HG02870 (cell line): Measurements from ENCODE around the gene TMEM79.
"Not testable (repeated sequence)": the region's sequence is repeated elsewhere in the genome, so short reads cannot be mapped to it uniquely, and the experiment has no call there.

Experiments used
- ATAC-seq: cut with Tn5 transposase; IDR thresholded peaks from one replicate; pipeline ENCODE4 v1.9.1; 2021; ENCODE audit warnings: mild to moderate bottlenecking, moderate library complexity; ENCODE audit not compliant: unreplicated experiment

The TMEM79 gene

GRCh38 chr1:156298852-156299357 is 14.8 kb downstream of the TMEM79 start, which contains the start of gene VHLL:
Gene VHLL (minus strand): TSS chr1:156299307. CDS start chr1:156299189, 118 bp downstream.
- ATAC-seq, result no peak

- ATAC-seq, result no peak
Measured at GRCh38 chr1:156303241-156303640, 19.1 kb downstream of the TMEM79 start.

- ATAC-seq, result no peak
Measured at GRCh38 chr1:156305215-156305614, 21.1 kb downstream of the TMEM79 start.

DNA sequence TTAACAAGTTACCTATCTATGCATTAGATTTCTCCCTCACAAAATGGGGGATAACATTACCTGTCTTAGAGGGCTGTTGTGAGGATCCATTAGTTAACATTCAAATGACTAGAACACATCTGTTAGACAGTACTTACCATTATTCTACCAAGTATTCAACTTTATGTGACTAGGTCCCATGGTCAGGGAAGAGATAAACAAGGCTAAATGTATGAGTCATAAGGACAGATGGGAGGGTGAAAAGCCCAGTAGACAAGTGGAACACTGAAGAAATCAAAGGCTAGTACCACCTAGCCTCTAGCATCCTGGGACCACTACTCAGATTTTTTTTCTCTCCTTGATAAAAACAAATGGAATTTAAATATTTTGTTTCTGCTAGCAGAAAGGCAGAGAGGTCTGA is 24.0 kb downstream of the TMEM79 start:
- ATAC-seq, result no peak

- no peak for ATAC-seq
Measured at GRCh38 chr1:156310962-156311361, 26.8 kb downstream of the TMEM79 start.

GRCh38 chr1:156316909-156317308 is 32.8 kb downstream of the TMEM79 start:
- ATAC-seq, result no peak

- ATAC-seq, result no peak
Measured at GRCh38 chr1:156319664-156320063, 35.5 kb downstream of the TMEM79 start.

- no peak for ATAC-seq
Measured at GRCh38 chr1:156320560-156320959, 36.4 kb downstream of the TMEM79 start.

GRCh38 chr1:156323179-156323578 is 39.1 kb downstream of the TMEM79 start:
- ATAC-seq, result not testable (repeated sequence)

DNA sequence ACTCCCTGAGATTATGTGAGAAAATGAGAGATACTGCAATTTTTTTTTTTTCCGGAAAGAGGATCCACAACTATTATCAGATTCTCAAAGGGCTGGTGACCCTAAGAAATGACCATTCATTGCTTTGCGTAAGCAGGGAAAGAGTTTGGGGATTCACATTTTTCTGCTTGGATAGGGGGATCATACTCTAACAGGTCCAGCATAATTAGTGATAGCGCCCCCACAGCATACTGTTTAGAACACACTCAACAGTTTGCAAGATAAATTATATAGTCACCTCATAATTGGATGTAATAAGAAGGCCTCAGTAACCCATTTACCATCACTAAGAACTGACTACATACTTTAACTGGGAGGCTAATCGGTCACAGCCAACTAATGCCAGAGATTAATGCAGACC is 52.1 kb downstream of the TMEM79 start:
- ATAC-seq, result no peak

DNA sequence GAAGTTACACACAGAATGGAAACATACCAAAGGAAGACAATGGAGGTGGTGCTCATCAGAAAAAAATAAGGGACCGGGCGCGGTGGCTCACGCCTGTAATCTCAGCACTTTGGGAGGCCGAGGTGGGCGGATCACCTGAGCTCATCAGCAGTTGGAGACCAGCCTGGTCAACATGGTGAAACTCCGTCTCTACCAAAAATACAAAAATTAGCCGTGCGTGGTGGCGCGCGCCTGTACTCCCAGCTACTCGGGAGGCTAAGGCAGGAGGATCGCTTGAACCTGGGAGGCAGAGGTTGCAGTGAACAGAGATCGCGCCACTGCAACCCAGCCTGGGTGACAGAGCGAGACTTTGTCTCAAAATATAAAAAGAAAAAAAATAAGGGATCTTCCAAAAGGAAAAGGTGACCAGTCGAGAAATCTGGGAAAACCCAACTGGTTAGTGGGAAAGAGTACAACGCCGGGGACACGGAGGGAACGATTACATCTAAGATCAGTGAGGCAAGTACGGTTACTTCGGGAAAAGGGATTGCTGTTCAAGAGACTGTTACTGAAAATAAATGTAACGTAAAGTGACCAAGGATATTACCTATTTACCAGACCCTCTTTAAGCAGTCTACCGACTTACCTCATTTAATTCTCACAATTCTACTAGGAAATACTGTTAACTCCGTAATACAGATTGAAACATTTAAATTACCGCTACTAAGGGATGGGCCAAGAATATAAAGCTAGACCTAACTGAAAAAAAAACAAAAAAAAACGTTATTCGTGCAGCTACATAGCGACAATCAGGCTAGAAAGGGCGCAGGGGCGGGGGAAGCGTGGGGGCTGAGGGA is 53.1 kb downstream of the TMEM79 start:
- ATAC-seq, result no peak

- no peak for ATAC-seq
Measured at GRCh38 chr1:156337888-156338179, 53.7 kb downstream of the TMEM79 start.

DNA sequence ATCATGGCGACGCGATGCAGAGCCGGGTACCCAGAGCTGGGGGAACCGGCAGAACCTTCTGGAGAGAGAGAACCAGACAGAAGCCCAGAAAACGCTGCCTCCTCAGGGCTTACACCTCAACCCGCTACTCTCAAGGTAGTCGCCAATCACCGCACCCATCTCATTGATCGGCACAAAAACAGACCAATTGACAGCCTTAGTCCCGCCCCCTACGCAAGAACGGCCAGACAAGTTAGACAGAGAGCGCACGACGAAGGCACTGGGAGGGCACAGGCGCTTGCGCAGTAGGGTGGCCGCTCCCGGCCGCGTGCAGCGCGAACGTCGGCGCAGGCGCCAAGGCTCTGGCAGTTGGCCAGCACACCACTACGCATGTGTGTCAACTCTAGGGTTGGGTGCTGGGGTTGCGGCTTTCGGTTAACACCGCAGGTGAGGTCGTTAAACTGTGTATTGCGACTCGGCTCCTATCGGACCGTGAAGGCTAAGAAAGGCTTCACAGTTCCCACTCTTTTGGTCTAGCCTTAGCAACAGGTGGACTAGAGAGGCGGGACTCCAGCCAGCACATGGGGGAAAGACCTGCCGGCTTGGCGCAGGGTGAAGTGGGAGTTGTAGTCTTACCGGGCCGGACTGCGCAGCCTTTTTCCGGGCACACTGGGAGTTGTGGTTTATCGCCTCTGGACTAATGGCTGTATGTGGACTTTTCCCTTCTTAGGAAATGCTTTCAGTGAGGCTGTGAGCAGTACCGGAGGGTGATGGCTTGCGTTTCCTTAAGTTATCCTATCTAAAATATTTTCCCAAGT is 54.3 kb downstream of the TMEM79 start, which contains the start of the genes CCT3 and TSACC:
Gene CCT3 (minus strand): TSS at position 113 of the 797 bp plus-strand sequence. CDS start 108 bp downstream, at position 5.
Gene TSACC (plus strand): TSS at position 347 of the 797 bp plus-strand sequence. CDS start 1,232 bp downstream, outside the sequence.
- ATAC-seq, result peak; percentile 90
